GM12878 (cell line): ENCODE data around the gene DGKB. TPM values are rescaled to one million over a fixed set of nuclear protein-coding genes. Genes with fewer than 3 reads are reported as not detected.

Source experiments
- ATAC-seq: fragments of 200-7000 bp; cut with Tn5 transposase; 3 replicates; pipeline ENCODE4 v1.9.1; 2020; ENCODE audit warnings: mild to moderate bottlenecking, moderate library complexity
- BruUV-seq: library from RNA; stranded (reverse); fragments of 400-500 nt; replicated peaks from 2 replicates; lab custom pipeline; 2021; lab: Mats Ljungman, UMichigan
- CTCF ChIA-PET: fragments of 300-600 bp; sonication (Branson Sonifier 250); formaldehyde crosslinking; extraction: SDS; loops from one replicate; lab custom pipeline; 2021; ENCODE audit warnings: inconsistent platforms; lab: Yijun Ruan, JAX
- POLR2A ChIA-PET: fragments of 350-600 bp; formaldehyde crosslinking; extraction: SDS; loops from one replicate; lab custom pipeline; 2021; ENCODE audit warnings: inconsistent platforms; lab: Charles Lee
- RAD21 ChIA-PET: fragments of 300-600 bp; sonication (Branson Sonifier 250); formaldehyde crosslinking; loops from one replicate; lab custom pipeline; 2023; ENCODE audit warnings: antibody characterized with exemption; ENCODE audit not compliant: unreplicated experiment; lab: Charles Lee
- SMC1A ChIA-PET: fragments of 300-600 bp; sonication (Branson Sonifier 250); formaldehyde crosslinking; loops from one replicate; lab custom pipeline; 2023; ENCODE audit not compliant: unreplicated experiment, uncharacterized antibody; lab: Charles Lee
- DNase-seq: peaks from one replicate; pipeline ENCODE4 v3.0.0-alpha.2; 2011; ENCODE audit warnings: low read depth, low spot score
- FAIRE-seq: peaks from 3 replicates; lab custom pipeline; 2011; peaks lifted over from hg19 to GRCh38; lab: Jason Lieb, UNC
- H2AFZ ChIP-seq: 2 replicates; pipeline ENCODE4 v1.6.0; 2011; ENCODE audit warnings: low read depth, low read length, control low read depth; ENCODE audit not compliant: control insufficient read depth
- H3K27ac ChIP-seq: 2 replicates; pipeline ENCODE4 v1.5.1; 2011; ENCODE audit warnings: control low read depth; ENCODE audit not compliant: control insufficient read depth, insufficient read depth
- H3K27me3 ChIP-seq, 2 experiments: replicated peaks in 1 of 2; 2 replicates each; pipeline versions ENCODE4 v1.6.0 to v1.6.1; 2011; ENCODE audit warnings: low read length in 1 of 2; ENCODE audit not compliant: control insufficient read depth in 2 of 2, insufficient read depth in 2 of 2
- H3K36me3 ChIP-seq, 2 experiments: 2 replicates each; pipeline ENCODE4 v1.5.1; 2011; ENCODE audit warnings: low read length in 1 of 2; ENCODE audit not compliant: control insufficient read depth in 2 of 2, insufficient read depth in 2 of 2
- H3K4me1 ChIP-seq: 2 replicates; pipeline ENCODE4 v1.6.1; 2011; ENCODE audit warnings: mild to moderate bottlenecking, low read length, moderate library complexity, mixed read lengths; ENCODE audit not compliant: control insufficient read depth, insufficient read depth
- H3K4me2 ChIP-seq: 2 replicates; pipeline ENCODE4 v1.6.0; 2011; ENCODE audit warnings: control low read depth; ENCODE audit not compliant: control insufficient read depth, insufficient read depth
- H3K4me3 ChIP-seq: fragments of 200-600 bp; sonication (generic); 2 replicates; pipeline ENCODE4 v1.5.1; 2016
- H3K79me2 ChIP-seq: 2 replicates; pipeline ENCODE4 v1.6.0; 2011; ENCODE audit warnings: low read length; ENCODE audit not compliant: control insufficient read depth, insufficient read depth
- H3K9ac ChIP-seq: 2 replicates; pipeline ENCODE4 v1.8.0; 2011; ENCODE audit warnings: low read length, control low read depth, mixed read lengths; ENCODE audit not compliant: control insufficient read depth, insufficient read depth
- H3K9me3 ChIP-seq: replicated peaks from 3 replicates; pipeline ENCODE4 v1.5.1; 2011; ENCODE audit warnings: mild to moderate bottlenecking, low read length; ENCODE audit not compliant: control insufficient read depth, insufficient read depth
- H4K20me1 ChIP-seq: 2 replicates; pipeline ENCODE4 v1.6.0; 2011; ENCODE audit not compliant: control insufficient read depth, insufficient read depth
- CEBPB ChIP-seq, 2 experiments: fragments of 150-350 bp in 1 of 2; IDR thresholded peaks; 2 replicates each; pipeline ENCODE4 v1.6.1; 2012 to 2014; ENCODE audit warnings: low read depth in 2 of 2, low read length in 2 of 2, borderline replicate concordance in 1 of 2, inconsistent platforms in 1 of 2
- CHD1 ChIP-seq: IDR thresholded peaks from 2 replicates; pipeline ENCODE4 v1.6.1; 2012; ENCODE audit warnings: low read depth, low read length, improper control_type of control experiment
- CHD2 ChIP-seq: IDR thresholded peaks from 2 replicates; pipeline ENCODE4 v1.6.1; 2011; ENCODE audit warnings: low read depth, low read length, improper control_type of control experiment, borderline replicate concordance
- E2F4 ChIP-seq: IDR thresholded peaks from 2 replicates; pipeline ENCODE4 v1.6.1; 2012; ENCODE audit warnings: low read depth, low read length, improper control_type of control experiment
- EP300 ChIP-seq, 2 experiments: fragments of 150-350 bp in 1 of 2; IDR thresholded peaks; 2 replicates each; pipeline ENCODE4 v1.6.1; 2011 to 2012; ENCODE audit warnings: low read depth in 2 of 2, low read length in 2 of 2, borderline replicate concordance in 1 of 2, improper control_type of control experiment in 1 of 2, inconsistent platforms in 1 of 2; ENCODE audit not compliant: control insufficient read depth in 1 of 2
- FOXM1 ChIP-seq: IDR thresholded peaks from 2 replicates; pipeline ENCODE4 v1.6.1; 2012; ENCODE audit warnings: low read depth, mild to moderate bottlenecking, inconsistent platforms, low read length, moderate library complexity
- KDM1A ChIP-seq: fragments of 200-600 bp; sonication (generic); IDR thresholded peaks from 2 replicates; pipeline ENCODE4 v1.6.1; 2016; ENCODE audit warnings: borderline replicate concordance
- MTA2 ChIP-seq: fragments of 450-650 bp; IDR thresholded peaks from 2 replicates; pipeline ENCODE4 v1.6.1; 2016; ENCODE audit warnings: low read depth, mild to moderate bottlenecking, moderate library complexity
- NKRF ChIP-seq: fragments of 450-650 bp; conservative IDR thresholded peaks from 2 replicates; pipeline ENCODE4 v1.6.1; 2017; ENCODE audit warnings: mild to moderate bottlenecking, moderate library complexity
- PAX8 ChIP-seq: fragments of 450-650 bp; IDR thresholded peaks from 2 replicates; pipeline ENCODE4 v1.6.1; 2017; ENCODE audit warnings: mild to moderate bottlenecking, moderate library complexity
- RB1 ChIP-seq: fragments of 450-650 bp; formaldehyde crosslinking; IDR thresholded peaks from 2 replicates; pipeline ENCODE4 v1.6.1; 2017; ENCODE audit warnings: mild to moderate bottlenecking, borderline replicate concordance
- TARDBP ChIP-seq: IDR thresholded peaks from 2 replicates; pipeline ENCODE4 v1.6.1; 2016; ENCODE audit warnings: borderline replicate concordance
- USF1 ChIP-seq: IDR thresholded peaks from 2 replicates; pipeline ENCODE4 v1.6.1; 2011; ENCODE audit warnings: borderline replicate concordance, low read depth, mild to moderate bottlenecking, moderate library complexity, mixed read lengths, low read length; ENCODE audit not compliant: insufficient read depth; ENCODE audit errors: extremely low read length
- ZNF207 ChIP-seq: fragments of 450-650 bp; IDR thresholded peaks from 2 replicates; pipeline ENCODE4 v1.6.1; 2014; ENCODE audit warnings: antibody characterized with exemption, mild to moderate bottlenecking, borderline replicate concordance
- in situ Hi-C: fragments of 300-500 bp; cut with MboI; formaldehyde crosslinking; loops from 9 replicates; pipeline ENCODE4 v1.14.3; 2018; ENCODE audit warnings: mixed read lengths
- intact Hi-C: fragments of 100-400 bp; cut with micrococcal nuclease; formaldehyde crosslinking; loops from one replicate; pipeline ENCODE4 v1.14.2; 2022; ENCODE audit not compliant: unreplicated experiment
- polyA plus RNA-seq, 11 experiments: library from polyadenylated mRNA; depleted of rRNA in 4 of 11; unstranded in 6 of 11; stranded (reverse) in 5 of 11; fragments of >200 nt; fragmentation: Nextera tagmentation in 4 of 11; fragmentation: Illumina TruSeq in 1 of 11; extraction: Ambion mirVana in 4 of 11; extraction: Trizol in 1 of 11; gene quantifications; 1 replicate in 1 of 11; 2 replicates in 10 of 11; pipeline versions ENCODE4 v1.2.1 to v1.2.3, GENCODE V29; 2011 to 2016; ENCODE audit warnings: inconsistent platforms in 2 of 11, missing spikeins in 2 of 11, low read depth in 1 of 11
- total RNA-seq, 4 experiments: library from RNA; depleted of rRNA in 3 of 4; stranded (reverse); fragments of >200 nt in 3 of 4; fragmentation: Illumina TruSeq in 1 of 4; extraction: Trizol in 1 of 4; gene quantifications; 2 replicates each; pipeline versions ENCODE4 v1.2.1 to v1.2.3, GENCODE V29; 2013 to 2021
- TF ChIP-seq, protein P1 (sequence below): IDR thresholded peaks from 2 replicates; pipeline ENCODE4 v1.6.1; 2012; ENCODE audit warnings: low read depth, low read length, improper control_type of control experiment

DGKB gene
- total and polyA plus RNA-seq, 10 of the 15 experiments (the other 5 are each of a cell fraction or from before 2014, with no cell fraction given), result 0.02 to 0.10 (median 0.04) TPM; not detected in 6

DNA sequence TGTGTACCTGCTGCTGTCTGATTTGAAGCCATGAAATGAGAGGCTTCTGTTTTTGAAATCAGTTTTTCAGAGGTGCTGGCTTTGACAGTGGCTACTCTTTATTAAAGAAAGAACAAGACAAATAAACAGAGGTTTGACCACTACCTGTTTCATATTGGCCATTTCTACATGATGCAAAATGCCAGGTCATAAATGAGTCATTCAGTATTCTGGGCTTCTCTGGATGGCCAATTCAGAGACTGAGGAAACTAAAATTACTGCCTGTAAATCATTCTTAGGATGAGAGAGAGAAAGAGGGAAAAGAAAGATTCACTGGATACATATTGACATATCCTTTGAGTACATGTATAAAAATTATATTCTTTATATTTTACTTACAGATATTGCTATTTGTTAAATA lies 609.8 kb downstream of the DGKB start:
- no peak overlapping the region for H2AFZ ChIP-seq
- BruUV-seq, result no TSS peak
- CTCF ChIA-PET, result no interaction called here
- no peaks in the 10 kb centered on the region for H3K4me1 ChIP-seq
- no peaks in the 10 kb centered on the region for H3K9me3 ChIP-seq
- H3K4me3 ChIP-seq, result no peak overlapping the region
- no peaks in the 10 kb centered on the region for H3K27me3 ChIP-seq
- no peaks in the 10 kb centered on the region for H4K20me1 ChIP-seq
- ATAC-seq (no peak), FAIRE-seq (no peak), DNase-seq (no peak)
- no peak overlapping the region for H3K27ac ChIP-seq
- SMC1A ChIA-PET, result no interaction called here
- POLR2A ChIA-PET, result no interaction called here
- no peaks in the 10 kb centered on the region for H3K36me3 ChIP-seq
- TF ChIP-seq FOXM1 (no peak), NKRF (no peak), ZNF207 (no peak), E2F4 (no peak), EP300 (IDR thresholded peaks at IDR 0.05; ENCODE audit: borderline replicate concordance in 1 of 2, control insufficient read depth in 1 of 2, low read depth in 2 of 2, low read length in 2 of 2) (no peak), TARDBP (no peak), CEBPB (IDR thresholded peaks at IDR 0.05; ENCODE audit: borderline replicate concordance in 1 of 2, low read depth in 2 of 2, low read length in 2 of 2) (no peak), KDM1A (no peak), MTA2 (no peak), USF1 (no peak), PAX8 (no peak), CHD2 (no peak), RB1 (no peak), CHD1 (no peak)
- TF ChIP-seq, protein P1, sequence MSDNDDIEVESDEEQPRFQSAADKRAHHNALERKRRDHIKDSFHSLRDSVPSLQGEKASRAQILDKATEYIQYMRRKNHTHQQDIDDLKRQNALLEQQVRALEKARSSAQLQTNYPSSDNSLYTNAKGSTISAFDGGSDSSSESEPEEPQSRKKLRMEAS, result no peak
- in situ Hi-C loops, result no loop called here
- RAD21 ChIA-PET, result no interaction called here
- H3K4me2 ChIP-seq, result no peak overlapping the region
- H3K9ac ChIP-seq, result no peak overlapping the region
- no peaks in the 10 kb centered on the region for H3K79me2 ChIP-seq
- intact Hi-C loops, result no loop called here
